Suprapubic skin (tissue), 4 donors: ENCODE measurements around the gene YKT6. TPM values are rescaled to one million over a fixed set of nuclear protein-coding genes. Genes with fewer than 3 reads are reported as not detected.

ENCODE experiments used
- DNase-seq, 2 donors: peaks; one replicate each; pipeline ENCODE4 v3.0.0-alpha.2; 2019; ENCODE audit warnings: low spot score in 2 of 2
- H3K27ac ChIP-seq: fragments of 200-600 bp; sonication (generic); one replicate; pipeline ENCODE4 v1.5.1; 2019
- H3K27me3 ChIP-seq: fragments of 200-600 bp; sonication (generic); one replicate; pipeline ENCODE4 v1.5.1; 2019
- H3K36me3 ChIP-seq: fragments of 200-600 bp; sonication (generic); one replicate; pipeline ENCODE4 v1.5.1; 2019
- H3K4me1 ChIP-seq: fragments of 200-600 bp; sonication (generic); one replicate; pipeline ENCODE4 v1.5.1; 2019
- H3K4me3 ChIP-seq: fragments of 200-600 bp; sonication (generic); one replicate; pipeline ENCODE4 v1.5.1; 2019; ENCODE audit warnings: mild to moderate bottlenecking
- H3K9me3 ChIP-seq: fragments of 200-600 bp; sonication (generic); one replicate; pipeline ENCODE4 v1.5.1; 2019
- EP300 ChIP-seq: sonication (generic); formaldehyde crosslinking; IDR thresholded peaks from one replicate; pipeline ENCODE4 v1.6.1; 2017; ENCODE audit warnings: antibody characterized with exemption
- POLR2A ChIP-seq, 2 donors: fragments of 450-650 bp; IDR thresholded peaks; one replicate each; pipeline ENCODE4 v1.6.1; 2017; ENCODE audit warnings: antibody characterized with exemption in 2 of 2, mild to moderate bottlenecking in 2 of 2, moderate library complexity in 2 of 2
- POLR2AphosphoS5 ChIP-seq, 3 donors: sonication (generic); formaldehyde crosslinking; IDR thresholded peaks; one replicate each; pipeline ENCODE4 v1.6.1; 2017; ENCODE audit warnings: antibody characterized with exemption in 3 of 3
- WGBS: methylation state at CpG from one replicate; pipeline ENCODE4 v1.1.5; 2018; 5-methylcytosine and 5-hydroxymethylcytosine counted together
- total RNA-seq, 4 donors: library from RNA; depleted of rRNA; stranded (reverse); fragments of >200 nt; gene quantifications; one replicate each; pipeline ENCODE4 v1.1.0, GENCODE V29; 2016
- TF ChIP-seq, protein P1 (sequence below), 2 donors: fragments of 200-600 bp in 1 of 2; fragments of 450-650 bp in 1 of 2; sonication (generic) in 1 of 2; IDR thresholded peaks; one replicate each; pipeline ENCODE4 v1.5.1; 2016 to 2019; ENCODE audit warnings: antibody characterized with exemption in 2 of 2, mild to moderate bottlenecking in 1 of 2, moderate library complexity in 1 of 2

The YKT6 gene
- total RNA-seq, 4 donors from 2014 or later = 40.6 to 52.1 (median 43.5) TPM

DNA sequence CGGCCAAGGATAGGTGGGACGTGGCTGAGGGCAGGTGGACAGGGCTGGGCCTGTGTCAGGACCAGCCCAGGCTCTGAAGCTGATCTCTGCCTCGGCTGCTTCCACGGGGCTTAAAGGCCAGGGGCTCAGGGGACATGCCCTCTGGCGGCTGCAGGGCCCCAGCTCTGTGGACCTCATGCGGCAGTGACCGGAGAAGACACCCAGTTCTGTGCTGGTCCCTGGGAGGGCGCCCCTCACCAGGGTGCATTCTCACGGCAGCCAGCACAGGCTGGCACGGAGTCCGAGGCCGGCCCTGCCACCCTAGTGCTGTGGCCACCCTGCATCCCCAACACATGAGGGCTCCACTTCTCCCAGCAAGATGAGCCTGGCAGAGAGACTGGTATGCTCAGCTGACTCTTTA is 30.3 kb downstream of the YKT6 start:
- TF ChIP-seq POLR2AphosphoS5 (IDR thresholded peaks at IDR 0.05) (no peak), POLR2A (IDR thresholded peaks at IDR 0.05) (no peak), EP300 (no peak)
- TF ChIP-seq, protein P1, sequence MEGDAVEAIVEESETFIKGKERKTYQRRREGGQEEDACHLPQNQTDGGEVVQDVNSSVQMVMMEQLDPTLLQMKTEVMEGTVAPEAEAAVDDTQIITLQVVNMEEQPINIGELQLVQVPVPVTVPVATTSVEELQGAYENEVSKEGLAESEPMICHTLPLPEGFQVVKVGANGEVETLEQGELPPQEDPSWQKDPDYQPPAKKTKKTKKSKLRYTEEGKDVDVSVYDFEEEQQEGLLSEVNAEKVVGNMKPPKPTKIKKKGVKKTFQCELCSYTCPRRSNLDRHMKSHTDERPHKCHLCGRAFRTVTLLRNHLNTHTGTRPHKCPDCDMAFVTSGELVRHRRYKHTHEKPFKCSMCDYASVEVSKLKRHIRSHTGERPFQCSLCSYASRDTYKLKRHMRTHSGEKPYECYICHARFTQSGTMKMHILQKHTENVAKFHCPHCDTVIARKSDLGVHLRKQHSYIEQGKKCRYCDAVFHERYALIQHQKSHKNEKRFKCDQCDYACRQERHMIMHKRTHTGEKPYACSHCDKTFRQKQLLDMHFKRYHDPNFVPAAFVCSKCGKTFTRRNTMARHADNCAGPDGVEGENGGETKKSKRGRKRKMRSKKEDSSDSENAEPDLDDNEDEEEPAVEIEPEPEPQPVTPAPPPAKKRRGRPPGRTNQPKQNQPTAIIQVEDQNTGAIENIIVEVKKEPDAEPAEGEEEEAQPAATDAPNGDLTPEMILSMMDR (IDR thresholded peaks at IDR 0.05) = no peak

GRCh38 chr7:44232396-44232795 is 31.6 kb downstream of the YKT6 start:
- peaks cover 3% of the 10 kb centered on the region for H3K27me3 ChIP-seq
- 72% methylated on average over 2 of the region's 13 CpGs for WGBS
- TF ChIP-seq, protein P1 (IDR thresholded peaks at IDR 0.05) = no peak
- no peak for TF ChIP-seq POLR2AphosphoS5 (IDR thresholded peaks at IDR 0.05)
- H3K27ac ChIP-seq = no peak overlapping the region
- no peak overlapping the region for H3K4me3 ChIP-seq
- H3K36me3 ChIP-seq = no peaks in the 10 kb centered on the region
- no peaks in the 10 kb centered on the region for H3K4me1 ChIP-seq
- no peak for DNase-seq
- H3K9me3 ChIP-seq = no peaks in the 10 kb centered on the region

More for the DNA sequence above, 30.3 kb downstream of the YKT6 start:
- Histone ChIP-seq H3K27ac (no peak overlapping the region), H3K36me3 (no peaks in the 10 kb centered on the region), H3K4me1 (no peaks in the 10 kb centered on the region), H3K4me3 (no peak overlapping the region), H3K9me3 (no peaks in the 10 kb centered on the region), H3K27me3 (peaks cover 10% of the 10 kb centered on the region)
- 92% methylated on average over 4 of the region's 12 CpGs for WGBS
- no peak for DNase-seq

- no peaks in the 10 kb centered on the region for H3K4me1 ChIP-seq
- WGBS = 83% methylated on average over 21 of the region's 22 CpGs
- TF ChIP-seq, protein P1 (IDR thresholded peaks at IDR 0.05) = no peak
Measured at GRCh38 chr7:44232901-44233715, 32.3 kb downstream of the YKT6 start.

DNA sequence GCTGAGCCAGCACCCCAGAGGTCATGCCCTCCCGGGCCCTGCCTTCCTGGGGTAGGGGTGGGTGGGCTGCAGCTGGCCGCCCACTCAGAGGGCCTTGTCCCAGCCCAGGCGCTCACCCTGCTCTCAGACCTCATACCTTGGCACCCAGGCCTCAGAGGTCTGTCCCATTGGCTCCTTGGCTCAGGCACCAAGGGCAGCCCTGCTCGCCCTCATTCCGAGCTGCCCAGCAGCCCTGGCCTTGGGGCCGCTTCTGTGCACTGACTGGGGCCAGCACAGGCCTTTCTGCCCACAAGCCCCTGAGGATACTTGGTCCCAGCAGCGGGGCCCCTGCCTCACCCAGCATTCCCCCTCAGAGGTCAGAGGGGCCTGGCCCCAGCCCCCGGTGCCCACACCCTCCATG is 34.3 kb downstream of the YKT6 start:
- Histone ChIP-seq H3K9me3 (no peaks in the 10 kb centered on the region), H3K27ac (no peak overlapping the region), H3K36me3 (no peaks in the 10 kb centered on the region), H3K4me1 (no peaks in the 10 kb centered on the region), H3K27me3 (no peaks in the 10 kb centered on the region), H3K4me3 (no peak overlapping the region)
- TF ChIP-seq, protein P1 (IDR thresholded peaks at IDR 0.05) = no peak
- no peak for TF ChIP-seq POLR2A (IDR thresholded peaks at IDR 0.05)
- 86% methylated on average over 5 of the region's 8 CpGs for WGBS
- no peak for DNase-seq

More at GRCh38 chr7:44232901-44233715, 32.3 kb downstream of the YKT6 start:
- Histone ChIP-seq H3K27ac (no peak overlapping the region), H3K9me3 (no peaks in the 10 kb centered on the region), H3K36me3 (no peaks in the 10 kb centered on the region), H3K4me3 (no peak overlapping the region), H3K27me3 (peaks cover 3% of the 10 kb centered on the region)
- no peak for DNase-seq

DNA sequence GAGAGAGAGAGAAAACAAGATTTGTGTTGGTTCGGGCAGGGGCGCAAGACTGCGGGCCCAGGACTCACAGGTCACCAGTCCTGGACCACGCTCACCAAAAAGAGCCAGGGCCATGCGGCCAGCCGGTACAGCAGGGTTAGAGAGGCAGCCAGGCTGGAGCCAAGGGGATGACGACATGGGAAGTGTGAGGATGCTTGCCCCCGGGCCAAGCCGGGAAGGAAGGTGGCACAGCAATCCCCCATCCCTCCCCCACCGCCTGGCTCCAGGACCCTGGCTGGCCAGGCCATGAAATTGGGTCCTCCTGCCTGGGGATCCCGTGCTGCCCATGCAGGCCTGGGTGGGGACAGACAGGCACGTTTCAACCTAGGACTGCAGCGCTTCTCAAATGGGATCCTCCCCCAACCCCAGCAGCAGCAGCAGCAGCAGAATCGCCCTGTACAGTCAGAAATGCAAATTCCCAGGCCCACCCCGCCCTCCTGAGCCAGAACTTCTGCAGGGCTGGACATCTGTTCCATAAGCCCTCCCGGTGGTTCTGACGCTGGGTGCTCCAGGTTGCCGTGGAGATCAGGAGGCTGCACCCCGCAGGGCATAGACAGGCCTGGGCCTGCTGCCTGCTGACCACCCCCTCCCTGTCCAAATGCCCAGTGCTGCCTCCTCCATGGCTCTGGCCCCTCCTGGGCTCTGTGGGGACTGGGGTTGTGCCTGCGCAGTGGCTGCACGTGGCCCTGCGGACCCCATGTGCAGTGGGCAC is 35.0 kb downstream of the YKT6 start:
- Histone ChIP-seq H3K9me3 (no peaks in the 10 kb centered on the region), H3K27me3 (no peaks in the 10 kb centered on the region), H3K27ac (no peak overlapping the region), H3K4me1 (no peaks in the 10 kb centered on the region), H3K36me3 (no peaks in the 10 kb centered on the region), H3K4me3 (no peak overlapping the region)
- no peak for DNase-seq
- WGBS = 80% methylated on average over 16 of the region's 22 CpGs
- TF ChIP-seq POLR2A (IDR thresholded peaks at IDR 0.05) (no peak), EP300 (no peak), POLR2AphosphoS5 (IDR thresholded peaks at IDR 0.05) (no peak)
- TF ChIP-seq, protein P1 (IDR thresholded peaks at IDR 0.05) = no peak
